Large intestine (tissue), 3 donors: ENCODE data around the gene TXNRD2. TPM values are rescaled to one million over a fixed set of nuclear protein-coding genes. Genes with fewer than 3 reads are reported as not detected.

ENCODE experiments used
- DNase-seq, 2 donors: peaks; one replicate each; pipeline versions ENCODE4 v3.0.0 to v3.0.0-alpha.2; 2013
- H3K27ac ChIP-seq: one replicate; pipeline ENCODE4 v1.5.1; 2013; ENCODE audit warnings: low read length
- H3K27me3 ChIP-seq: 2 replicates; pipeline ENCODE4 v1.6.1; 2013; ENCODE audit warnings: low read length; ENCODE audit not compliant: control insufficient read depth, insufficient read depth
- H3K36me3 ChIP-seq: 2 replicates; pipeline ENCODE4 v1.6.1; 2013; ENCODE audit warnings: low read length; ENCODE audit not compliant: control insufficient read depth, insufficient read depth
- H3K4me1 ChIP-seq: one replicate; pipeline ENCODE4 v1.6.1; 2013; ENCODE audit warnings: low read length; ENCODE audit not compliant: control insufficient read depth, insufficient read depth
- H3K4me3 ChIP-seq: one replicate; pipeline ENCODE4 v1.5.1; 2013; ENCODE audit warnings: low read length
- H3K9me3 ChIP-seq: one replicate; pipeline ENCODE4 v1.6.1; 2013; ENCODE audit warnings: mild to moderate bottlenecking, low read depth, low read length, moderate library complexity; ENCODE audit not compliant: control insufficient read depth
- WGBS: methylation state at CpG from one replicate; pipeline ENCODE4 v1.1.5; 2013; ENCODE audit warnings: low lambda C conversion rate; ENCODE audit not compliant: insufficient coverage; 5-methylcytosine and 5-hydroxymethylcytosine counted together
- polyA plus RNA-seq: library from polyadenylated mRNA; unstranded; fragments of 120-200 nt; gene quantifications from one replicate; pipeline ENCODE4 v1.2.1, GENCODE V29; 2013

TXNRD2 gene
- polyA plus RNA-seq, 1 donor, result 22.5 TPM

- peak; percentile 69 to 76 for DNase-seq
- Histone ChIP-seq H3K4me3 (peak overlapping the region; percentile 54), H3K9me3 (no peaks in the 10 kb centered on the region), H3K27ac (peak overlapping the region; percentile 23), H3K36me3 (no peaks in the 10 kb centered on the region), H3K27me3 (no peaks in the 10 kb centered on the region), H3K4me1 (peaks cover 10% of the 10 kb centered on the region)
- no CpG with 5 or more reads among the region's 76 CpGs for WGBS
These were observed 45.1 kb upstream of the TXNRD2 start for GRCh38 chr22:19986410-19987341.

- peaks cover 10% of the 10 kb centered on the region for H3K4me1 ChIP-seq
- H3K4me3 ChIP-seq, result peak overlapping the region; percentile 54
- H3K36me3 ChIP-seq, result peaks cover 2% of the 10 kb centered on the region
- no peak overlapping the region for H3K27ac ChIP-seq
- no peaks in the 10 kb centered on the region for H3K9me3 ChIP-seq
- WGBS, result no CpG with 5 or more reads among the region's 2 CpGs
- DNase-seq, result no peak
- no peaks in the 10 kb centered on the region for H3K27me3 ChIP-seq
These were observed 44.4 kb upstream of the TXNRD2 start for GRCh38 chr22:19986011-19986409.

GRCh38 chr22:19984851-19985811, 43.5 kb upstream of the TXNRD2 start:
- Histone ChIP-seq H3K36me3 (peaks cover 10% of the 10 kb centered on the region), H3K27ac (no peak overlapping the region), H3K9me3 (no peaks in the 10 kb centered on the region), H3K4me1 (peaks cover 10% of the 10 kb centered on the region), H3K27me3 (no peaks in the 10 kb centered on the region), H3K4me3 (no peak overlapping the region)
- no peak for DNase-seq
- no CpG with 5 or more reads among the region's 11 CpGs for WGBS

- no peak for DNase-seq
- Histone ChIP-seq H3K36me3 (peaks cover 14% of the 10 kb centered on the region), H3K27me3 (no peaks in the 10 kb centered on the region), H3K27ac (no peak overlapping the region), H3K4me3 (no peak overlapping the region), H3K4me1 (peaks cover 10% of the 10 kb centered on the region), H3K9me3 (no peaks in the 10 kb centered on the region)
- WGBS, result no CpG with 5 or more reads among the region's 19 CpGs
These were observed 42.7 kb upstream of the TXNRD2 start for GRCh38 chr22:19984201-19984753.

- no CpG with 5 or more reads among the region's 5 CpGs for WGBS
These were observed 42.1 kb upstream of the TXNRD2 start for GRCh38 chr22:19983741-19984140.

GRCh38 chr22:19982991-19983578, 41.5 kb upstream of the TXNRD2 start:
- Histone ChIP-seq H3K36me3 (peaks cover 22% of the 10 kb centered on the region), H3K27ac (no peak overlapping the region), H3K4me3 (no peak overlapping the region), H3K4me1 (peaks cover 10% of the 10 kb centered on the region), H3K9me3 (no peaks in the 10 kb centered on the region), H3K27me3 (no peaks in the 10 kb centered on the region)
- no CpG with 5 or more reads among the region's 8 CpGs for WGBS
- no peak for DNase-seq

More at GRCh38 chr22:19983741-19984140, 42.1 kb upstream of the TXNRD2 start:
- peaks cover 19% of the 10 kb centered on the region for H3K36me3 ChIP-seq
- peaks cover 10% of the 10 kb centered on the region for H3K4me1 ChIP-seq
- DNase-seq, result no peak
- H3K9me3 ChIP-seq, result no peaks in the 10 kb centered on the region
- no peak overlapping the region for H3K27ac ChIP-seq
- H3K27me3 ChIP-seq, result no peaks in the 10 kb centered on the region
- no peak overlapping the region for H3K4me3 ChIP-seq

- Histone ChIP-seq H3K4me3 (no peak overlapping the region), H3K36me3 (peaks cover 26% of the 10 kb centered on the region), H3K27me3 (no peaks in the 10 kb centered on the region), H3K27ac (no peak overlapping the region), H3K4me1 (peaks cover 10% of the 10 kb centered on the region), H3K9me3 (no peaks in the 10 kb centered on the region)
- no peak for DNase-seq
- no CpG with 5 or more reads among the region's 16 CpGs for WGBS
These were observed 40.6 kb upstream of the TXNRD2 start for GRCh38 chr22:19981961-19982920.

GRCh38 chr22:19981171-19981960, 39.7 kb upstream of the TXNRD2 start:
- no peak overlapping the region for H3K4me3 ChIP-seq
- H3K27ac ChIP-seq, result no peak overlapping the region
- H3K9me3 ChIP-seq, result no peaks in the 10 kb centered on the region
- WGBS, result no CpG with 5 or more reads among the region's 33 CpGs
- peaks cover 28% of the 10 kb centered on the region for H3K36me3 ChIP-seq
- DNase-seq, result no peak
- no peaks in the 10 kb centered on the region for H3K27me3 ChIP-seq
- H3K4me1 ChIP-seq, result peaks cover 10% of the 10 kb centered on the region

GRCh38 chr22:19980766-19981165, 39.1 kb upstream of the TXNRD2 start:
- Histone ChIP-seq H3K36me3 (peaks cover 28% of the 10 kb centered on the region), H3K9me3 (no peaks in the 10 kb centered on the region), H3K27me3 (no peaks in the 10 kb centered on the region), H3K4me3 (no peak overlapping the region), H3K4me1 (peaks cover 5% of the 10 kb centered on the region), H3K27ac (no peak overlapping the region)
- no CpG with 5 or more reads among the region's 7 CpGs for WGBS
- DNase-seq, result no peak
